ENCODE data around the gene CHGA.

The CHGA gene

DNA sequence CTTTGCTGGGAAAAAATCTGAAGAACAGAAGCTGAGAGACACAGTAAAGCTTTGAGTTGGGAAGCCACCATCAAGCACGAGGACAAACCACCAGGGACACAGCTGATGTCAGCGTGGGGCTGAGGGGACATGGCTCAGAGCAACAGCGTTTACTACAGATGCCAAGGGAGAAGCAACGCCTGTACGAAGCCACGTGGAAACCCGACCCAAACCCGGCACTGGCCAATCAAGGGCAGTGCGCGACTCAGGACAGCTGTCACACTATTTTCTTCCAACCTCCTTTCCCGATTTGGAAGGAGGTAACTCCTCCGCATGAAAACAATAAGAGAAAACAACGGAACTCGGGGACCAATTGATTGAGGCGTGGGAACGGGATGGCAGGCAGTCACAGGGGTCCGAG is 20.2 kb upstream of the CHGA start:
- peak in 3 of 10 donors; percentile 34 to 84 (median 77) for DNase-seq
- intact Hi-C loops (cut with DNase I): no loop called here

DNA sequence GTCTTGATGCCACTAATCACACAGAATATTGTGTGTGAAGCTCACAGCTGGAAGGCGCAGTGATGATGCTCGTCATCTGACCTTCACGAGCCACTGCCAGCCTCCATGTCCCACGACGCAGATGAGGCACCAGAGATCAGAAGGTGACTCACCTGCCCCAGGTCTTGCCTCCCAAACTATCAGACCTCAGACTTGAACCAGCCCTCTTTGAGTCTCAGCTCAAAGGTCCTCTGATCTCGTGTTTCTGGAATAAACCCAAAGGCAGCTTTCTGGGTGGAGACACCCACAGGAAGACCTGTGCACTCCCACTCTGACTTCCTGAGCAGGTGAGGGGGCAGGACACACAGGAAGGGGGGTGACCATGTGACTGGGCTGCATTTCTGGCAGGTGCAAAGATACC is 19.6 kb upstream of the CHGA start:
- DNase-seq: no peak
- intact Hi-C loops (cut with DNase I): no loop called here

DNA sequence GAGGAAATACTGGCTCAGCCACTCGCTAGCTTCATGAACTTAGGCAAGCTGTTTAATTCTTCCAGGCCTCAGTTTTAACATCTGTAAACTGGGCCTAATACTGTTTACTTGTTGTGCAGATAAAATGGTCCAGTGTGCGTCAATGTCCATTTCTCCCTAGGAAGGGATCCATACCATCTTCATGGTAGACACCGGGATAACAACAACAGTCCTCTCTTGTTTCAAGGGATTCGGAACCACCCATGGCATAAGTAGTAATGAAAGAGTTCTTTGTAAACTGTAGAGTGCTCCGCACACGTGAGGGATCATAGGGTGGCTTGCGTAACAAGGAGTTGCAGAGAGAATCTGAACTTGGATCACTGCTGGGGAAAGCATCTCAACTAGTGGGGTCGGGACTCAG is 17.3 kb upstream of the CHGA start:
- DNase-seq: no peak
- intact Hi-C loops (cut with DNase I): no loop called here

DNA sequence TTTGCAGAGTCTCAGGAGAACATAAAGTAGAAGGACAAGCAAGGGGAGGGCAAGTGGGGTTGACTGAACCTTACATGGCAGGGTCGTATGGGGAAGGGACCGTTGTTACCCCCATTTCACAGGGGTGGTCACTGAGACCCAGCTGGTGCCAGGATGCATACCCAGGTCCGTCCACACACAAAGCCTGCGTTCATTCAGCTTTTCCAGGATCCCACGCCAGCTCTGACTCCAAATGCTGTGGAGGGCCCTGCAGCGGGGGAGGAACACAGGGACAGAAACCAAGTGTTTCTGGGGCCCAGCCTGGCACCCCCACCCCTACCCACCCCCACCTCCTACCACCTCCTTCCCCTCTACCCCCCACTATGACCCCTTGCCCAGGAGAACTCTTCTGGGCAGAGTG is 16.5 kb upstream of the CHGA start:
- peak in 1 of 10 donors; percentile 57 for DNase-seq
- intact Hi-C loops (cut with DNase I): no loop called here

DNA sequence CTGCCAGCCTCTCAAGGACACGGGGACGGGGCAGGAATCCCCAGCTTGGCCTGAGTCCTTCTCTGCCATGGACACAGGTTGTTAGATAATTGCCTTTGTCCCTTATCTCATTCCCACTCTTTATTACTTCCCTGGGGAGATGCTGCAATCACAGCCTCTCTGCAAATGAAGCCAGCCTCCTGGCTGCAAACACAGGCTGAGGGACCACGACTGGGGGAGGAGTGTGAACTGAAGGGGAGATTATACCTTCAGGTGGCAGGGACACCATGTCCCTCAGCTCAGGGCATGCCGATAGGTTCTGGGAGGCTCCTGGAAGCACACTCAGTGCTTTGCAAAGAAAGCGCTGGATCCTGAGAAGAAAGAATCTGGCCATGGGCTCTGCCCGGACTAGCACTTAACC is 16.1 kb upstream of the CHGA start:
- intact Hi-C loops (cut with DNase I): no loop called here
- peak in 7 of 10 donors; percentile 25 to 87 (median 62) for DNase-seq

DNA sequence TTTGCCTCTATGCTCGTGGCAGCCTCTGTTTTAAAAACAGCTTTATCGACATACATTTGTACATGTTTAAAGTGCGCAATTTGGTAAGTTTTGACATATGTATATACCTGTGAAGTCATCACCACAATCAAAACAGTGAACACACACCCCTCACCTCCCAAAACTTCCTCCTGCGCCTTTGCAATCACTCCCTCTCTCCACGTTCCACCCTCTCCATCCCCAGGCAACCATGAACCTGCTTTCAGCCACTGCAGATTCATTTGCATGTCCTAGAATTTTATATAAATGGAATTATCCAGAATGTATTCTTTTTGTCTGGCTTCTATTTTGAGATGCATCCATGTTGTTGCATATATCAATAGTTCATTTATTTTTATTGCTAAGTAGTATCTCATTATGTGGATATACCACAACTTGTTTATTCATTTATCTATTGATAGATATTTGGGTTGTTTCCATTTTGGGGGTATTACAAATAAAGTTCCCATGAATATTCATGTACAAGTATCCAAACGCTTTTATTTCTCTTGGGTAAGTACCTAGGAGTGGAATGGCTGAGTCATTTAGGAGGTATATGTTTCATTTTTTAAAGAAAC is 15.5 kb upstream of the CHGA start:
- intact Hi-C loops (cut with DNase I): no loop called here
- DNase-seq: peak in 1 of 10 donors; percentile 78

DNA sequence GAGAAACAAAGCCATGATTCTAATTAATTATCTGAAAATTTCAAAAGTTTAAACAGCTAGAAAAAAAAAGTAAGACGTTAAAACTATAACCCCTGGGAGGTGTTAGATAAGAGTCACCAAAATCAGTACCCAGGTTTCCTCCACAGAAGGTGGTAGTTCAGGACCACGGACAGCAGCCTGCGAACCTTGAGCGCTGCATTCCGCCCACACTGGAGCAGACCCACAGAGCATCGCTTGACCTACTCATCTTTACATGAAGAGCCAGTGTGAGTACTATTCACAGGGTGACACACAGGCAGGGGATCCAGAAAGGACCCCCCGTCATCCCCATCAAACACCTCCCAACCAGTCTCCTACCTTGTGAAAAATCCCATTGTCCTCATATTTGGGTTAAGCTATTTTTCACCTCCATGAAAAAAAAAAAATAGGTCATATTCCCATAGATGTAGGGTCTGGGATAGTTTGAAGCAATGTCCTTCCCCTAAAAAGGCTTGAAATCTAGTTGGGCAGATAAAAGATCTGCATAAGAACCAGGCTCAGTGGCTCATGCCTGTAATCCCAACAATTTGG is 8.8 kb upstream of the CHGA start:
- intact Hi-C loops (cut with DNase I): no loop called here
- no peak for DNase-seq

DNA sequence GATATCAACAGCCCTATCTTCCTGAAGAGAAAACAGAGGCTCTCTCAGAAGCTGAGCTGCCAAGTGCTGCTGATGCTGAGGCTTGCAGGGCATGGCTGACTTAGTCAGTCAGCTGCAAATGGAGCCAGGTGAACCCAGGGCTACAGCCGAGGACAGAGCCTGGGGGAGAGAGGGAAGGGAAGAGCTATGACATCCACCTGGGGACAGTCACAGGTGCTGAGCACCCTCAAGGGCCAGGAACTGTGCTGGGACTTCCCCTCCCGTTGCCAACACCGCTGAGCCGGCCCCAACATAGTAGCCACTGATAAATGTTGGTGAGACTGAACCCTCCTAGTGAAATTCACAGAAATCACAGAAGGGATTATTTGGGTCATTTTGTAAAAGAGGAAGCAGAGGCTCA is 6.7 kb upstream of the CHGA start:
- intact Hi-C loops (cut with DNase I): no loop called here
- no peak for DNase-seq

DNA sequence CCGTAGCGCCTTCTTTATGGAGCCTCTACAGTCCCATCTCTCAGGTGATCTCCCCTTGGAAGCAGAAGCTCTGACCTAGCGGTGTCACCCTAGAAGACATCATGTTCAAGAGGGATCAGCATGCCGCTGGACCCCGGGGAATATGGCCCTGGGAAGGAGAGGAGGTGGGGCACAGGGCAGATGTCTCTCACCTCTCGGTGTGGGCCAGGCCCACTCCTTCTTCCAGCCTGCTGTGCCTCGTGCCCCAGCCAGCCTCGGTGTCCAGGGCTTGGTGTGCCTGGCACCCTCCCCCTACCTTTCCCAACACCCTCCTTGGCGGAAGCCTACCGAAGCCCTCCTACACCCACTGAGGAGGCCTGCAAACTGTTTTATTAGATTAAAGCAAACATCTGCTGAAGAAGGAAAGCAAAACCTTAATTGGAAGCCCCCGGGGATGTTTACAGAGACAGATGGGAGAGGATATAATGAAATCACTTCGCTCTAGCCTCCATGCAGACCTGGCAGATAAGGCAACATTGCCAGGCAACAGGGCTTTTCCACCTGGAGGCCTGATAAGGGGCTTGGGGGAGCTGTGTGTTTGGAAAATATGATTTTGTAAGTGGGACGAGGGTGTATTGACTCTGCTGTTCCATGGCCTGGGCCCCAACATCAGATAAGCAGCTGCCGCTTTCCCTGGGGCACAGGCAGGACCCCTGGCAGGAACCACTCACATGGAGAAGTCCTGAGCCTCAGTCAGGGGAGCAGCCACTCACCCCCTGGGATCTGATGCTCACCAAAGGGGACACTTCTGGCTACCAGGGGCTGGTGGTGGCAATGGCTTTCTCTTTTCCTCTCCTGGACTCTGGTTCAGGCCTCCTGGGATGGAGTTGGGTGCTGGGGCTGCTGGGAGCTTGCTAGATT is 5.7 kb upstream of the CHGA start:
- intact Hi-C loops (cut with DNase I): no loop called here
- DNase-seq: peak in 3 of 10 donors; percentile 28 to 75 (median 29)

DNA sequence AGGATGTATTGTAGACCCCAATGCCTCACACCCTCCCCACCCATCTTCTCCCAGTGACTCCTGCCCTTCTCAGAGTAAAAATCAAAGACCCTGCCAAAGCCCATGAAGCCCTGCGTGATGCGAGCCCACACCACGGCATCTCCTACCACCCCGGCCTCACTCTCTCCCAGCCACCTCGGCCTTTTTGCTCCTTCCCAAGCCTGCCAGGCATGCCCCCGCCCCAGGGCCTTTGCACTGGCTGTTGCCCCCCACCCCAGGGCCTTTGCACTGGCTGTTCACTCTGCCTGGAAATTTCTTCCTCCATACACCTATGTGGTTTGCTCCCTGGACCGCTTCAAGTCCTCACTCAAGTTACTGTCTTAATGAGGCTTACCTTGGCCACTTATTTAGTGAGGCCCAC is 5.0 kb upstream of the CHGA start:
- intact Hi-C loops (cut with DNase I): no loop called here
- DNase-seq: peak in 3 of 10 donors; percentile 31 to 63 (median 31)

DNA sequence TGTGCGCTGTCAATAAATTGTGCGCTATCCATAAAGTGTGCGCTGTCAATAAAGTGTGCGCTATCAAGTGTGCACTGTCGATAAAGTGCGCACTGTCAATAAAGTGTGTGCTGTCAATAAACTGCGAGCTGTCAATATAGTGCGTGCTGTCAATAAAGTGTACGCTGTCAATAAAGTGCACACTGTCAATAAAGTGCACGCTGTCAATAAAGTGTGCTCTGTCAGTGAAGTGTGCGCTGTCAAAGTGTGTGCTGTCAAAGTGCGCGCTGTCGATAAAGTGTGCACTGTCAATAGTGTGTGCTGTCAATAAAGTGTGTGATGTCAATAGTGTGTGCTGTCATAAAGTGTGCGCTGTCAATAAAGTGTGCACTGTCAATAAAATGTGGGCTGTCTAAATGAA is 2.9 kb upstream of the CHGA start:
- intact Hi-C loops (cut with DNase I): no loop called here
- no peak for DNase-seq

DNA sequence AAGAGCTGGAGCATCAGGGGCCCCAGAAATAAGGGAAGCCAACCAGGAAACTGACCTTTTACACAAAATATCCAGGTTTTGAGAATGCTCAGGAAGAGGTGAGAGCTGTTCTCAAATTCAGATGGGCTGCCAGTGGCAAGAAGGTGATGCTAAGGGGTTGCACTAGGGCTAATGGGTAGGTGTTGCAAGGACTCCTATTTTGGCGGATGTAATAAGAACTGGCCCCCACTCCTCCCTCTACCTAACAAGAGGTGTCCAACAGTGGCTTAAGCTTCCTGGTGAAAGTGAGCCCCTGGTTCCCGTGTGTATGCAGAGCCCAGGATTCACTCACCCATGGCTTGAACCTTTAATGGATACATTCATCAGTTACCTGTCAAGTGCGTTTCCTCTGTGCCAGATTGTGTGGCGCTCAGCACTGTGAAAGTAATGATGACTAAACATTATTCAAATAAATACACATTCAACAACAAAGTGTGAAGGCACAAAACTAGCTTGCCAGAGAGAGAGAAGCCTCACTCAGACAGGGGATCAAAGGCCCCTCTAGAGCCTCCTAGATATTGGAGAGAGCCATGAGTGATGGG is 705 bp upstream of the CHGA start:
- intact Hi-C loops (cut with DNase I): no loop called here
- peak in 2 of 10 donors; percentile 2 to 21 for DNase-seq

DNA sequence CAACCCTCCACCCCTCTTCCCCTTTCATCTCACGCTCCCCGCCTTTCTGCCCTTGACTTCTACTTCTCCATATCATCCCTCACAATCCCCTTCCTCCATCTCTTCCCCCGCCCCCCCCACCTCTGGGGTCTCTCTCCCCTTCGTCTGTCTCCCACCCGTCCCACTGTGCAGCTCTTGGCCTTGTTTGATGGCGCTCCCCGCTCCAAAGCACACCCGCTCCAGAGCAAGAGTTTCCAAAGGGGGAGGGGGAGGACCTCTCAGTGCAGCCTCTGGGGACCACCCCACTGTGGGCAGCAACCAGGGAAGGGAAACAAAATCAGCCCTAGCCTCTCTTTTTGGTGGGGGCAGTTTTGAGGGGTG is 774 bp downstream of the CHGA start:
- intact Hi-C loops (cut with DNase I): no loop called here
- peak in 2 of 10 donors; percentile 64 to 77 for DNase-seq

DNA sequence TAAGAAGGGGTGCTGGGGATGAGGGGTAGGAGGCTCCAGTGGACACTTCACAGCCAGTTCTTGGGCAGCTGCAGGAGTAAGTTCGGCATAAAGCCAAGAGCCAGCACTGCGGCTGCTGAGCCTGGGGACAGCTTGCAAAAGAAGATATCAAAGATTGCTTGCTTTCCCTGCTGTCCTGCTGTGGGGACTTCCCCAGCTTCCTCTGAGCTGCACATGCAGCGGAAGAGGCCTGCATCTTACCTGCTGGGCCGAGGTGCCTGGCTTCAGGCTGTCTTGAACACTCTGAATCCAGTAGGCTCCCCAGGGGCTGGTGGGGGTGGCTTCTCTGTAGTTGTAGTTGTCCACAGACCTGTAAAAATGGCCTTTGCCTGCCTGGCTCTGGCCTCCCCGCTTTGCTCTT is 1.3 kb downstream of the CHGA start:
- peak in 4 of 10 donors; percentile 11 to 84 (median 80) for DNase-seq
- intact Hi-C loops (cut with DNase I): no loop called here

DNA sequence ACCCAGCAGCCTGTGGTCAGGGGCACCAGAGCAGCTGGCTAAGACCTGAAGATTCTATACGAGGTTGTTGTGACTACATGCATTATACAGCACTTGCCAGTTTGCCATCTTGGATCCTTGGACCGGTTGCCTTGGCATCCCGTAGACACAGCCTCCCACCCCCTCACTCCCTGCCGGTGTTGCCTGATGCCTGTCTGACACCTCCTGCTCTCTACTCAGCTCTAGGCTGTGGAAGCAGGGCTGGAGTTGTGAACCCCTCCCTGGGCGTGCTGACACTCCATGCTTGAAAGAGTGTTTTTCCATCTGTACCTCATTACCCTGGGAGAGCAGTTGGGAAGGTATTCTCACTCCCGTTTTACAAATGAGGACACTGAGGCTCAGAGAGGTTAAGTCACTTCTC is 2.5 kb downstream of the CHGA start:
- peak in 7 of 10 donors; percentile 47 to 95 (median 78) for DNase-seq
- intact Hi-C loops (cut with DNase I): no loop called here

DNA sequence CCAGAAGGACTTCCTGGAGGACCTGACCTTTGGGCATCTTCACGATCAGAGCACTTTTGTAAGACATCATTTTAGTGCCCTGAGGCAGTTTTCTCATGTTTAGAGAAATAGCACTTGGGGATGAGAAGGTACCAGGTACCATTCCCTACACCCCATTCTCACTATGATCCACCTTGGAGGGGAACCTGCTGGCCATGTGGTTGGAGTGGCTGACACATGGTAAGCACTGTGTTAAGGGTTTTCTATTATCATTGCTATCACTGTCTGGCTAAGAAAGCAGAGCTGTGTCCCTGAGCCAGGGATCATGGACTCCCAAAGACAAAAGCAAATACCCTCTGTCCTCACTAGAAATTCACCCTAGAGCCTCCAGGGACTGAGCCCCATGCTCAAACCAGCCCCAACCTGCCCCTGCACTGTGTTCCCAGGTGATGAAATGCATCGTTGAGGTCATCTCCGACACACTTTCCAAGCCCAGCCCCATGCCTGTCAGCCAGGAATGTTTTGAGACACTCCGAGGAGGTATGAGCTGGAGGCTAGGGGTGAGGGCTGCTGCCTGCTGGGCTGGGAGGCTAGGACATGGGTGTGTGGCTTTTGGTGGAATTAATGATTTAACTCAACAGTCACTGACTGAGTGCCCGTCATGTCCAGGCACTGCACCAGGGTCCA is 3.4 kb downstream of the CHGA start:
- intact Hi-C loops (cut with DNase I): no loop called here
- peak in 3 of 10 donors; percentile 21 to 75 (median 44) for DNase-seq

DNA sequence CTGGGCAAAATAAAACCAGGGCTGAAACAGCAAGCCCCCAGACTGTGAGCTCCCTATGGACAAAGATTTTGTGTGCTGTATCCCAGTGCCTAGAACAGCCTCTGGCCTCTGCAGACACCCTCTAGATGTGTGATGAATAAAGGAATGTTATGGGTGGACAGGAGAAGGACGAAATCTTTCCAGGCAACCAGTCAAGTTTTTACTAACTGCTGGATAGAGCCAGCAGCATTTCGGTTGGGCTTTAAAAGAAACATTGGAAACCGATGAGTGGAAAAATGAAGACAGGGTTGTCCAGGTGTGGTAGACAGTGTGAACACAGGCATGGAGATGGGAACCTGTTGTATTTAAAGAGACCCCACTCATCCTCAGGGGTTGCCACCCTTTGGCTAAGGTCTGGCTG is 4.0 kb downstream of the CHGA start:
- DNase-seq: peak in 1 of 10 donors; percentile 13
- intact Hi-C loops (cut with DNase I): no loop called here

DNA sequence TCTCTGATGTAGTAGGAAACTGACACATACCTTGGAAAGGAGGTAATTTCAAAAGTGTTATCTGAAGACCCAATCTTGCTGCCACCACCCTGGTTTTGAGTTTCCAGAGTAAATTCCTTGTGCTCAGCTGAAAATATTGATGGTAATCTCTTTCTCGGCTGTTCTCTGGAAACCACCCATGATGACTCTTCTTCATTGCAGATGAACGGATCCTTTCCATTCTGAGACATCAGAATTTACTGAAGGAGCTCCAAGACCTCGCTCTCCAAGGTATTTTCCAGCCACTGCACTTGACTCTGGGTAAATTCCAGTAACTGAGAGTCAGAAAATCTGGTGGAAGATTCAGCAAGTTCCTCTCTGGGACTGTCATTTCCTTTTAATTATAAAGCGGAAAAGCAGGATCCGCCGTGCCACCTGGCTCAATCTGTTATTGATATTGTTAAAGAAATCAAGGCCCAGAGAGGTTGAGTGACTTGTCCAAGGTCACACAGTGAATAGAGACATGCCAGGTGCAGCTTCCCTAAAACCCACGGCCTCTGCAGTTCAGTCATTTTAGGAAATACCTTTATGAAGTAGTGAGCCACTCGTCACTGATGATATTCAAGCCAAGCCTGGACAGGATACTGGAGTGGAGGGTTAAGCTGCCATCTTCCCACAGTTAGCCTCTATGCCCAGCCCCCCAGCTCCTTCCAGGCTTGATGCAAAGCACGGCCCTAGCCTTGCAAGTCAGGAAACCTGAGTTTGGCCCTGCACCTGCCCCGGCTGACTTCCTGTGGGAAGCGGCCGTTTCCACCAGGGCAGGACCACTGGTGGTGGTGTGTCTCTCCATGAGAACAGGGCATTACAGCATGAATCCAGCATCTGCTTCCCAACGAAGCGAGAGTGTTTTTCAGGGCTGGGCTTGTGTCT is 4.7 kb downstream of the CHGA start:
- peak in 3 of 10 donors; percentile 42 to 65 (median 56) for DNase-seq
- intact Hi-C loops (cut with DNase I): no loop called here

DNA sequence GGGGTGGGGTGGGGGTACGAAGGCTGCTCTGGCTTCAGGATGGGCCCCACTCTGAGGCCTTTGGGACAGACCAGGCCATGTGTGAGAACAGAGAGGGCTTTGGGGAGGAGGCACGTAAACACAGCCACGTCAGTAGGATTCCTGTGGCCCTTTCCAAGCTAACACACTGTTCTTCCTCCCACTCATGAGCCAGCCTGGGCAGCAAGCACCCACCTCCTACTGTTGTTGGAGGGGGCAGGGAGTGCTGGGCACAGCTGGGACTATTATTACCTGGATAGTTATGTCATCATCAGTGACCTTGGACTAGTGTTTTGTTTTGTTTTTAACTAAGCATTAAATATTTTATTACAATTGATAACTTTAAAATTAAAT is 5.3 kb downstream of the CHGA start:
- intact Hi-C loops (cut with DNase I): no loop called here
- DNase-seq: peak in 6 of 10 donors; percentile 28 to 86 (median 70)
